ENCODE results near the gene ABCD4. TPM values are rescaled to one million over a fixed set of nuclear protein-coding genes. Genes with fewer than 3 reads are reported as not detected.

Gene ABCD4
- total RNA-seq, 1 donor from 2014 or later: 58.6 TPM

DNA sequence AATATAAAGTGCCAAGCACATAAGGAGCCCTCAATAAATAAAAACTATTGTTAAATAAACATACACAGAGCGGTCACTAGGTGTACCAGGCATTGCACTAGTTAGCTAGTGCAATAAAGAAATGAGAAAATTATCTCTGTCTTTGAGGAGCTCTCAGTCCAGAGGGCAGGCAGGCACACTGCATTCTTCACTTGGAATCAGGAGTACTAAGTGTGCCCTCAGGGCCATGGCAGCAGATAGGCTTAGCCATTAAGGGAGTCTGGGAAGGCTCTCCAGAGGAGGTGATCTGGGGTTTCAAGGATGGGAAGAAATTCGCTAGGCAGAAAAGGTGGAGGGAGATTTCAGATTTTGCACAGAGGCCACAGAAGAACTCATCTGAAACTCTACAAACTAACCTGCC is 9.1 kb downstream of the ABCD4 start:
- peaks cover under 1% of the 10 kb centered on the region for H3K4me1 Mint-ChIP-seq (ENCODE audit: unreplicated experiment)
- DNase-seq (ENCODE audit: extremely low spot score, unreplicated experiment): no peak
- H3K27me3 Mint-ChIP-seq (ENCODE audit: unreplicated experiment): no peaks in the 10 kb centered on the region
- H3K4me3 Mint-ChIP-seq (ENCODE audit: unreplicated experiment): no peak overlapping the region
- no peaks in the 10 kb centered on the region for H3K9me3 Mint-ChIP-seq (ENCODE audit: unreplicated experiment)
- H3K27ac Mint-ChIP-seq (ENCODE audit: unreplicated experiment): no peak overlapping the region
- TF ChIP-seq, protein P1, sequence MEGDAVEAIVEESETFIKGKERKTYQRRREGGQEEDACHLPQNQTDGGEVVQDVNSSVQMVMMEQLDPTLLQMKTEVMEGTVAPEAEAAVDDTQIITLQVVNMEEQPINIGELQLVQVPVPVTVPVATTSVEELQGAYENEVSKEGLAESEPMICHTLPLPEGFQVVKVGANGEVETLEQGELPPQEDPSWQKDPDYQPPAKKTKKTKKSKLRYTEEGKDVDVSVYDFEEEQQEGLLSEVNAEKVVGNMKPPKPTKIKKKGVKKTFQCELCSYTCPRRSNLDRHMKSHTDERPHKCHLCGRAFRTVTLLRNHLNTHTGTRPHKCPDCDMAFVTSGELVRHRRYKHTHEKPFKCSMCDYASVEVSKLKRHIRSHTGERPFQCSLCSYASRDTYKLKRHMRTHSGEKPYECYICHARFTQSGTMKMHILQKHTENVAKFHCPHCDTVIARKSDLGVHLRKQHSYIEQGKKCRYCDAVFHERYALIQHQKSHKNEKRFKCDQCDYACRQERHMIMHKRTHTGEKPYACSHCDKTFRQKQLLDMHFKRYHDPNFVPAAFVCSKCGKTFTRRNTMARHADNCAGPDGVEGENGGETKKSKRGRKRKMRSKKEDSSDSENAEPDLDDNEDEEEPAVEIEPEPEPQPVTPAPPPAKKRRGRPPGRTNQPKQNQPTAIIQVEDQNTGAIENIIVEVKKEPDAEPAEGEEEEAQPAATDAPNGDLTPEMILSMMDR (IDR thresholded peaks at IDR 0.05): no peak
- peaks cover 30% of the 10 kb centered on the region for H3K36me3 Mint-ChIP-seq (ENCODE audit: unreplicated experiment)

DNA sequence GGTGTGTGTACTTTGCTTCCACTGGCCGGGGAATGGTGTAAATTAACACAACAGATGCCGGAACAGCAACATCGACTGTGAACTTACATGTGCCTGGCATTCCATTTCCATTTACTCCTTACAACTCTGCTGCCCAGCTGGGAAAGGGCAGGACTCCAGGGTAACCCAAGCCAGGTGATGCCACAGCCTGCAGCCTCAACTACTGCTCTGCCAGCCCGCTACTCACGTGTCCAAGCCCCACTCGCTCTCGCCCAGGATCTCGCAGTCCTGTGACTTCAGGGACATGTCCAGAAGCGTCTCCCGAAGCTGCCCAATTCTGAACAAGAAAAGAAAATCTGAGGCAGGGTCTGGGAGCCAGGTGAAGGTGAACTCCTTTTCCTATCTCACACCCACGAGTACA is 10.7 kb downstream of the ABCD4 start:
- Mint-ChIP-seq H3K27me3 (ENCODE audit: unreplicated experiment) (no peaks in the 10 kb centered on the region), H3K9me3 (ENCODE audit: unreplicated experiment) (no peaks in the 10 kb centered on the region), H3K36me3 (ENCODE audit: unreplicated experiment) (peaks cover 26% of the 10 kb centered on the region), H3K4me3 (ENCODE audit: unreplicated experiment) (no peak overlapping the region), H3K4me1 (ENCODE audit: unreplicated experiment) (no peaks in the 10 kb centered on the region), H3K27ac (ENCODE audit: unreplicated experiment) (no peak overlapping the region)
- DNase-seq (ENCODE audit: extremely low spot score, unreplicated experiment): no peak
- TF ChIP-seq, protein P1 (IDR thresholded peaks at IDR 0.05): no peak

DNA sequence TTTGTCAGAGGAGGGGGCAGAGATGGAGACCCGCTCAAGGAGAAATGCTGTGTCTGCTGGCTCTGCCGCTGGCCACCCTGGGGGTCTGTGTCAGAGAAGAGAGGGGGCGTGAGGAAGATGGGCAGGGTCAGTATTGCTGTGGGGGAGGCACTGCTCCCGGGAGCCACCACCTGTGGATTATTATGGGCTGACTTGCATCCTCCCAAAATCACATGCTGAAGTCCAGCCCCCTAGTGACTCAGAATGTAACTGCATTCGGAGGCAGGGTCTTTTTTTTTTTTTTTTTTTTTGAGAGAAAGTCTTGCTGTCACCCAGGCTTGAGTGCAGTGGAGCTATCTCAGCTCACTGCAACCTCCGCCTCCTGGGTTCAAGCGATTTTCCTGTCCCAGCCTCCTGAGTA is 12.3 kb downstream of the ABCD4 start:
- no peak for DNase-seq (ENCODE audit: extremely low spot score, unreplicated experiment)

DNA sequence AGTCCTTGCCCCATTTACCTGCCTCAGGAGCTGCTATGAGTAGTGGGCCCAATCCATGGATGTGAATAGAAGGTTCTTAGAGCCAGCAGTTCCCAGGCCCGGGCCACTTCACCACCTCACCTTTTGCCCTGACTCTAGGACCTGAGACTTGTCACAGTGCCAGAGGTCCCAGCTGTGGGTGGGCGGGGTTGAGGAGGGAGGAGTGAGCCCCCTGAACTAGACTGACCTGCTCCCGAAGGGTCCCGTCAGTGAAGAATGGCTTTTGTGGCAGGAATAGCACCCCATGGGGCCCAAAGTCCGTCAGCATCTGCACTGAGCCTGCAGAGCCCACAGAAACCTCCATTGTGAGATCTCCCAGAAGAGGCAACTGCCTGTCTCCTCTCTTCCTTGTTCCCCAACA is 12.9 kb downstream of the ABCD4 start:
- DNase-seq (ENCODE audit: extremely low spot score, unreplicated experiment): no peak
- Mint-ChIP-seq H3K4me1 (ENCODE audit: unreplicated experiment) (no peaks in the 10 kb centered on the region), H3K36me3 (ENCODE audit: unreplicated experiment) (peaks cover 39% of the 10 kb centered on the region), H3K27ac (ENCODE audit: unreplicated experiment) (no peak overlapping the region), H3K9me3 (ENCODE audit: unreplicated experiment) (no peaks in the 10 kb centered on the region), H3K27me3 (ENCODE audit: unreplicated experiment) (no peaks in the 10 kb centered on the region), H3K4me3 (ENCODE audit: unreplicated experiment) (no peak overlapping the region)
- TF ChIP-seq, protein P1 (IDR thresholded peaks at IDR 0.05): no peak

More for the DNA sequence above, 12.3 kb downstream of the ABCD4 start:
- TF ChIP-seq, protein P1 (IDR thresholded peaks at IDR 0.05): peak; percentile 47
- H3K4me1 Mint-ChIP-seq (ENCODE audit: unreplicated experiment): no peaks in the 10 kb centered on the region
- peaks cover 34% of the 10 kb centered on the region for H3K36me3 Mint-ChIP-seq (ENCODE audit: unreplicated experiment)
- no peak overlapping the region for H3K4me3 Mint-ChIP-seq (ENCODE audit: unreplicated experiment)
- H3K27ac Mint-ChIP-seq (ENCODE audit: unreplicated experiment): no peak overlapping the region
- H3K27me3 Mint-ChIP-seq (ENCODE audit: unreplicated experiment): no peaks in the 10 kb centered on the region
- H3K9me3 Mint-ChIP-seq (ENCODE audit: unreplicated experiment): no peaks in the 10 kb centered on the region

DNA sequence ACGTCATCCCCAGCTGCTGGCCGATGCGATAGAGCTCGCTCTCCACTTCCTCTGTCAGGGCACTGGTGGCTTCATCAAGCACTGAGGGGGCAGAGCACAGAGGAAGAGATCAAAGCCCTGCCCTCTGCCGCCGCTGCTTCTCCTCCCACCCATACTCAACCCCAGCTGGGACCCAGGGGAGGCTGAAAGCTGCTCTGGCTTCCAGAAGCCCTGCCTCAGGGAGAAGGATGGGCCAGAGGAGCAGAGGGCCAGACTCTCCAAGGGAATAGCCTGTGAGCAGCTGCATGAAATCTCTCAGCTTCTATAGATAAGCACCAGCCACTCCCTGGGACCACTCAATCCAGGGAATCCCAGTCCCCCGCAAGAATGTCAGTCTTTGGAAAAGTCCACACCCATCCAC is 16.0 kb downstream of the ABCD4 start:
- no peak overlapping the region for H3K4me3 Mint-ChIP-seq (ENCODE audit: unreplicated experiment)
- DNase-seq (ENCODE audit: extremely low spot score, unreplicated experiment): no peak
- H3K27ac Mint-ChIP-seq (ENCODE audit: unreplicated experiment): no peak overlapping the region
- TF ChIP-seq, protein P1 (IDR thresholded peaks at IDR 0.05): no peak
- peaks cover 47% of the 10 kb centered on the region for H3K36me3 Mint-ChIP-seq (ENCODE audit: unreplicated experiment)
- no peaks in the 10 kb centered on the region for H3K27me3 Mint-ChIP-seq (ENCODE audit: unreplicated experiment)
- no peaks in the 10 kb centered on the region for H3K4me1 Mint-ChIP-seq (ENCODE audit: unreplicated experiment)
- no peaks in the 10 kb centered on the region for H3K9me3 Mint-ChIP-seq (ENCODE audit: unreplicated experiment)
